Measurements from ENCODE around the gene KCNJ9.

DNA sequence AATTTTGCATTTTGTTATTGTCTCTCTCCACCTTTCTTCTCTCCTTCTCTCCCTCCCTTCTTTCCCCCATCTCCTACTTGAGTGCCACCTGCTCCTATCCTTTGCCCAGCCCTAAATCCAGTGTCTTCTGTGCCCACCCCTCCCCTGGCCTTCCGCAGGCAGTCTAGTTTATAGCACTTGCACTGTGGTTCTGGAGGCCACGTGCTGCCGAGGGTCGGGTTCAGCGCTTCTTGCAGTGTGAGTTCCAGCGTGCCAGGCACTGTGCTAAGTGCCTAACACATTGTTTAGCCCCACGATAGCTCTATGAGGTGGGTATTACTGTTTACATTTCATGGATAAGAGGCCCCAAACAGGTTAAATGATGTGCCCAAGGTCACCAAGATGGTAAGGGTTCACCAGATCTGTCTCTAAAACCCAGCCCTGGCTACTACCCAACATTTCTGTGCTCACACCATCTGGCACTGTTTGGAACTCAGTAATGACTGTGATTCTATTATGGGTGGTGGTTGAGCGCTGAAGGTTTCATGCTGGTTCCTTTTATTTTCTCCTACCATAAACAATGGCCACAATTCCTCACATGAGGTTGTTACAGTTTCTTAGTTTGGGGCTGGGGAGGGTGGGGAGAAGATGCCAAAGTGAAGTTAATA lies 56.0 kb downstream of the KCNJ9 start:
- TF ChIP-seq, protein P1, sequence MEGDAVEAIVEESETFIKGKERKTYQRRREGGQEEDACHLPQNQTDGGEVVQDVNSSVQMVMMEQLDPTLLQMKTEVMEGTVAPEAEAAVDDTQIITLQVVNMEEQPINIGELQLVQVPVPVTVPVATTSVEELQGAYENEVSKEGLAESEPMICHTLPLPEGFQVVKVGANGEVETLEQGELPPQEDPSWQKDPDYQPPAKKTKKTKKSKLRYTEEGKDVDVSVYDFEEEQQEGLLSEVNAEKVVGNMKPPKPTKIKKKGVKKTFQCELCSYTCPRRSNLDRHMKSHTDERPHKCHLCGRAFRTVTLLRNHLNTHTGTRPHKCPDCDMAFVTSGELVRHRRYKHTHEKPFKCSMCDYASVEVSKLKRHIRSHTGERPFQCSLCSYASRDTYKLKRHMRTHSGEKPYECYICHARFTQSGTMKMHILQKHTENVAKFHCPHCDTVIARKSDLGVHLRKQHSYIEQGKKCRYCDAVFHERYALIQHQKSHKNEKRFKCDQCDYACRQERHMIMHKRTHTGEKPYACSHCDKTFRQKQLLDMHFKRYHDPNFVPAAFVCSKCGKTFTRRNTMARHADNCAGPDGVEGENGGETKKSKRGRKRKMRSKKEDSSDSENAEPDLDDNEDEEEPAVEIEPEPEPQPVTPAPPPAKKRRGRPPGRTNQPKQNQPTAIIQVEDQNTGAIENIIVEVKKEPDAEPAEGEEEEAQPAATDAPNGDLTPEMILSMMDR (IDR thresholded peaks at IDR 0.05): no peak
- no peak for TF ChIP-seq POLR2AphosphoS5 (IDR thresholded peaks at IDR 0.05)
